HL-60/S4 treated with phorbol 12-myristate 13-acetate at 8.2 ng/mL for 4 days and 3 days (cell line): Measurements from ENCODE around the gene CEBPB.

ENCODE experiments used
- in situ Hi-C: fragments of 300-500 bp; cut with MboI; formaldehyde crosslinking; loops from 2 replicates; pipeline ENCODE4 v1.15.0; 2022; ENCODE audit warnings: low sequenced_read_pairs

The CEBPB gene

DNA sequence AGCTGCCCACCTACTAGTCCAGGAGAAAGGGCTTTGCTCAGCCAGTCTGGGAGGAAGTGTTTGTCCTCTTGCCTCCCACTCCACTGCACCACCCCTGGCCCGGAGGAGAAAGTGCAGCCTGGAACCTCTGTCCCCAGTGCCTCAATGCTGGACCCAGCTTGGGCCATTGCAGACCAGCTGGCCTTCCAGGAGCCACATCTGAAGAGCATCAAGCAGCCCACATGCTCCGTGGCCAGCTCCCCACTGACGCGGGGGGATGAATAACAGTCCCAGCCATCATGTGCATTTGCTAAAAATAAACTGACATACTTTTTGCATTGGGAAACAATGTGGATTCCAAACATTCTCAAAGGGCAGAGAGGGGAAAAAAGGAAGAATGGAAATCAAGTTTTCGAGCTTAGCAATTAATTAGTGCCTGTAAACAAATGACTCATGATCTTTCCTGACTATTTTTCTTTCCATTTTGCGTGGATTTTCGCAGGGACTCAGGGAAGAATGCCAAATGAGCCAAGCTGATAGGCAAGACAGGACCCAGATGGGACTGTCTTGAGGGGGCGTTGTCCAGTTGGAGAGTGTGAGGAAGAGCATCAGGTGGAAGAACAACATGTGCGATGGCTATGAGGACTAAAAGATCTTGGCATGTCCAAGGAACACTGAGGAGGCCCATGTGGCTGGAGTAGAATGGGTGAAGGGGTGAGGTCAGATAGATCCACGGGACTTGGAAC, 34.1 kb downstream of the CEBPB start:
- in situ Hi-C loops = no loop called here

DNA sequence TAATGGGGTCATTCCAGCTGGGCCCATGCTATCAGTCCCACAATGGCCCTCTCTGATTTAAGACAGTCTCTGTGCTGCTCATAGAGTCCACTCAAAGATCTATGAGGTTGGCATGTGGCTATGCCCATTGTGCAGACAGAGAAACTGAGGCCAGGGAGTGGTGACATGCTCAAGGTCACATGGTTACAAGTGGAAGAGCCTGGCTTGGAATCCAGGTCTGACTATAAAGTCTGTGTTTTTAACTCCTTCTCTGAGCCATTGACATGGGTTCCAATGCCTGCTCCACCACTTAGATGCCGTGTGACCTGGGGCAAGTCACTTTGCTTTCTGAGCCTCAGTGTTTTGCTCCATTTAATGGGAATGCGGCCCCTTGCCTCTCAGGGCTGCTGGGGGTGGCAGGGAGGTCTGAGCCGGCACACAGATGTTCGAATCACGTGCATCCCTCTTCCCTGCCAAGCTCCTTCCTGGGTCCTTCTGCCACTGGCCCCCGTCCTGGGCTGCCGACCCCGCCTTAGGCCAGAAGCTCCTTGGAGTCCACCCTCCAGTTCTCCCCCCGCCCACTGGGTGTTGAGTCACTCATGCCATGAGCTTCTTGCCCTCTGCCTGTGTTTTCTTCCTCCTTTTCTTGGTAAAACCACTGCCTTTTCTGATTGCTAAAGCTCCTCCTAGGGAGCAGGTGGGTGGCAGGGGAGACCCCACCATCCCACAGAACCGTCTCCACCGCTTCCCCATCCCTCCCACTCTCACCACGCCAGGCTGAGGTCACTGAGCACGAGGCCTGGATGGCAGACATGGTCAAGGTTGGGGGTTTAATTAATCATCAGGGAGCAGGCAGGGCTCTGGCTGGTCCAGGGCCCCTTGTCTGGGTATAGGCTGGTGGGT, 35.7 kb downstream of the CEBPB start:
- in situ Hi-C loops = no loop called here

DNA sequence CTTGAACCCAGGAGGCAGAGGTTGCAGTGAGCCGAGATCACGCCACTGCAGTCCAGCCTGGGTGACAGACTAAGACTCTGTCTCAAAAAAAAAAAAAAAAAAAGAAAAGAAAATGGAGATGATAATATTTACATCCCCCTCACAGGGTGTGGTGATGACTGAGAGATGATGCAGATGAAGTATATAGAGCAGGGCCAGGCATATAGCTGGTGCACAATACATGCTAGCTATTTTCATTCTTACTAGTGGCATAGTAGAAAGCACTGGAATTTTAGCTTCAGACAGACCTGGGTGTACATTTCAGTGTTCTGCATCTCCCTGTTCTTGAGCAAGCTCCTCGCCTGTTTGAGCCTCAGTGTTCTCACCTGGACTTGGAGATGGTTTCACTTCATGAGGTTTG, 36.9 kb downstream of the CEBPB start:
- in situ Hi-C loops = no loop called here

DNA sequence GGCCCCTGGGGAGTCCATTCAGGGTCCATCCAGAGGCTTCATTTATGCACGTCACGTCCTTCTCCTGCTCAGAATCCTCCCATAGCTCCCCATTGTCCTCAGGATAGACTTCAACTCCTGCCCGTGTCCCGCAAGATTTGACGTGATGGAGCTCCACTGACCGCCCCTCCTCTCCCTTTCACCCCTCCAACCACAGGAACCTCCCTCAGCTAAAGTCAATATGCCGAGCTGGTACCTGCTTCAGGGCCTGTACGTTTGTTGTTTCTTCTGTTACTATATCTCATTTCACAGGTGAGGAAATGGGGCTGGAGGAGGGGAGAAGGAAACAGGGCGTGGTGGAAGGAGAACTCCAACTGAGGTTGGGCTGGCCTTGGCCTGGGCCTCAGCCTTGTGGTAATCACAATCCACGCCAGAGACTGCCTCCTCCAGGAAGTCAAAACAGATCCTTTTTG, 38.6 kb downstream of the CEBPB start:
- in situ Hi-C loops = no loop called here

DNA sequence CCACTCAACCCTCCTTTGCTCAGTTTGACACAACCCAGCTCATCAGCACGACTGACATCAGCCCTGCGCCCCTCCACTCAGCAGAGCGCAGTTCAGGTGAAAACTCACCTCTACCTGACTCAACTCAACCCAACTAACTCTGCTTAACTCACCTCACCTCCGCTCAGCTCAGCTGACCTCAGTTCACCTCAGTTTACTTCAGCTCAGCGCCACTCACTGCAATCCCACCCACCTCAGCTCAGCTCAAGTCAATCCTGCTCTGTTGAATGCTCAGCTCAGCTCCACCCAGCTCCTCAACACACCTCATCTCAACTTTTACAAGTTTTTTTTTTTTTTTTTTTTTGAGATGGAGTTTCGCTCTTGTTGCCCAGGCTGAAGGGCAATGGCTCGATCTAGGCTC, 39.6 kb downstream of the CEBPB start:
- in situ Hi-C loops = no loop called here

DNA sequence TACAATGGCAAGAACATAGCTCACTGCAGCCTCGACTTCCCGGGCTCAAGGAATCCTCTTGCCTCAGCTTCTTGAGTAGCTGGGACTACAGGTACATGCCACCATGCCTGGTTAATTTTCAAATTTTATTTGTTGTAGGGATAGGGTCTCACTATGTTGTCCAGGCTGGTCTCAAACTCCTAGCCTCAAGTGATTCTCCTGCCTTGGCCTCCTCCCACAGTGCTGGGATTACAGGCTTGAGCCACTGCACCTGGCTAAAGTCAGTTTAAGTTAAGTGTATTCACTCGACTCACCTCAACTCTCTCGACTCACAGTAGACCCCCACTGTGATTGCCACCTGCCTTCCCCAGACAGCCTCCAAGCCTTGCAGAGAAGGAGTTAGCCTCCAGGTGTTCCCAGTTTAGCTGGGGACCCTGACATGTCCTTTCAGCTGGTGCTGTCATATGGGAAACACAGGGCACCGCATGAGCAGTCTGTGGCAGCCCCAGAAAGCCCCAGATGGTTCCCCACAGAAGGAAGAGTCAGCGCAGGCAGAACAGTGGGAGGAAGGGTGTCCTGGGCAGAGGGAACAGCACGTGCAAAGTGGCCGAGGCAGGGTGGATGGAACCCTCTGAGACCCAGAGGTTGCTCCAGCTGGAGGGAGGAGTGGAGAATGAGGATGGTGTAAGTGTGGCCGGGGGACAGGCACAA, 40.4 kb downstream of the CEBPB start:
- in situ Hi-C loops = no loop called here

DNA sequence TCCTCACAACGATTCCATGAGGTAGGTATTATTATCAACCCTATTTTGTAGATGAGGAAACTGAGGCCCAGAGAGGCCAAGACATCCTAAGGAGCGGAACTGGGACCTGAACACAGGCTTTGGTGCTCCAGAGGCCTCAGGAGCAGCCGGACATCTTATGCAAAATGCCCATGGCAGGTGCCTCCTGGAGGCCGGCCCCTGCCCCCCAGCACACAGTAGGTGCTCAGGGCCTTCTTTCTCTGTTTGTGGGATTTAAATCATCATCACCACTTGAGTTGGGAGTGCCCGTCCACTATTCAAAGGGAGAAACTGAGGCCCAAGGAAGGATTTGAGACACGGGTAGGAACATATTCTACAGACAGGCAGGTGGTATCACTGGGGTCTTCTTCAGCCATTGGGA, 41.2 kb downstream of the CEBPB start:
- in situ Hi-C loops = no loop called here

DNA sequence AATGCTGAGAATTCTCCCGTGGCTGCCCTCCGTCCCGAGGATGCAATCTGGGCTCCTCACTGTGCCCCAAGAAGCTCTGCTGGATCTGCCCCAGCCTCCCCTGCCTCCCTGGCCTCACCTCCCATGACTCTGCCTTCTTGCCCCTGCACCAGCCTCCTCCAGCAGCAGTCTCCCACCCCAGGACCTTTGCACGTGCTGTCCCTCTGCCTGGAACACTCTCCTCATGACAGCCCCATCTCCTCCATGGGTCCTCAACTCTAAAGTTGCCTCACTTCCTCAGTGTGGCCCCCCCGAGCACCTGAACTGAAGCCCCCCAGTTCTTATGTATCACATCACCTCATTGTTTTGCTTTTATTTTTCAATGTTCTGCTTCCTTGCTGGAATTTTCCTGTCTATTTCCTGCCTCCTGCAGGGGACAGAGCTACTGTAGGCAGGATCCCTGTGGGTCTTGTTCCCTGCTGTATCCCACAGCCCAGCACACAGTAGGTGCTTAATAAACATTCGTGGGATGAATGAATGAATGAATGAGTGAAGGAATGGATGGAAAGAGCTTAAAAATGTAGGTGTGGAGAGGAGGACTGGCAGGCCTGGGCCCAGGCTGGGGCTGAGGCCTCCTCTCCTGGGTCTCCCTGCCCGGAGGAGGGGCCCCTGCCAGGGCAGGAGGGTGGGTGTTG, 42.2 kb downstream of the CEBPB start:
- in situ Hi-C loops = no loop called here

DNA sequence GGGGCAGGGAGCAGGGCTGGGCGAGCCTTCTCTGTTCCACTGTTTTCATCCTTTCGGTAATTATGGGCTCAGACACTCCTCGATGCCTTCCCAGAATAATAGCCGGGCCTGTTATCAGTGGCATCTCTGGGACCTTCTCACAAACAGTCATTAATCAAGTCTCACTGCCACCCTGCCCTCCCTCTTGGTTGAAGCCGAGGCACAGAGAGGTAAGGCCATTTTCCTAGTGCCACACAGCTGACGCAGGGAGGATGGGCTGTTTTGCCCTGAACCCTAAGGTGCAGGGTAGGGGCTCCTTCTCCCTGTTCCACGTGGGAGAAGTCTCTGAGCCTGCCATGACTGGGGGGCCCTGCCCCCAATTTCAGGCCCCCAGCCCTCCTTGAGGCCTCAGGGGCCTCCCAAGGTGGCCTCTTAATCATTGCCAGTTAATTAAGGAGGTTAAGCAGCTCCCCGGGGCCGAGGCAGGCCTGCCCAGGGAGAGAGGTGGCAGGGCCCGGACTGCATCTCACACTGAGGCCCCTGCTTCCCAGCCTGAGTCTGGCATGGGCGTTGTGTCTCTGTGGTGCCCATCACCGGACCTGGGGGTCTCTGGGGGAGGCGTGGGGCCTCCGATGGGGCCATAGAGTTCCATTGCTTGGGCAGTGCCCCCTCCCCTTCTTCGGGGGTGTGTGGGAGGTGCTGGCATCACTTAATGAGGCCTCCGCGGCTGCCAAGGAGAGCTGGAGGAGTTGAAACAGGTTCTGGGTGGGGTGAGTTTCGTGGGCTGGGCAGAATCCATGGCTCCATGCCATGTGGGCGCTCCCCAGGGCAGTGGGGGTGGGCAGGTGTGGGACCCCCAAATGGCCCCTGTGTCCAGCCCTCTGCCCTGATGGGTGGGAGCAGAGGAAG, 42.9 kb downstream of the CEBPB start:
- in situ Hi-C loops = no loop called here

DNA sequence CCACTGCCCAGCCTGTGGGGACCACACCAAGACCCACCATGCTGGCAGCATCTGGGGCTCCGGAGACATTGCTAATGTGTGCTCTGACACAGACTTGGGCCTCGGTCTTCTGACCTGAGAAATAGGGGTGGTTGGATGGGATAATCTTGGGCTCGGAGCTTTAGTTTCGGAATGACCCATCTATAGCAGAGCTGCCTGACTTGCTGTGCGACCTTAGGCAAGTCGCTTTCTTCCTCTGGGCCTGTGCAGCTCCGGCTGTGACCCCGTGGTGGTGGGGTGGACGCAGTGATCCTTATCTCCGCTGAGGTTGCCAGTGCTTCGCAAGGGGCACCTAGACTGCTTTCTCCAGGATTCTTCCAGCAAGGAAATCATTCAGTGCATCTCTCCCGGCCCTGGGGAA, 43.7 kb downstream of the CEBPB start:
- in situ Hi-C loops = no loop called here

DNA sequence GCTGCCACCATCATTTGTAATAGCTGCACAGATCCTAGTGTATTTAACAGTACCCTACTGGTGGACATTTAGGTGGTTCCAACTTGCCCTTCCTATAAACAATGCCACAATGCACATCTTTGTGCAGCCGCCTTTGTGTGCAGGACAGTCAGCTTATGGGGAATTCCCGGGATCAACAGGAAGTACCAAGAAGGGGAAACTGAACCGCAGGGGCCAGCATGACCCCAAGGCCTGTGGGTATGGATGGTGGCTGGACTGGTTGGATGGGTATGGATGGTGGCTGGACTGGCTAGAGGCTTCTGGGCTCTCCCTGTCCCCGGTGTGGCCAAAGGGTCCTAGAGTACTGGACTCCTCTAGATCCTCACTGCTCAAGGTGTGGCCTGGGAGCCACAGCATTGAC, 46.7 kb downstream of the CEBPB start:
- in situ Hi-C loops = no loop called here

DNA sequence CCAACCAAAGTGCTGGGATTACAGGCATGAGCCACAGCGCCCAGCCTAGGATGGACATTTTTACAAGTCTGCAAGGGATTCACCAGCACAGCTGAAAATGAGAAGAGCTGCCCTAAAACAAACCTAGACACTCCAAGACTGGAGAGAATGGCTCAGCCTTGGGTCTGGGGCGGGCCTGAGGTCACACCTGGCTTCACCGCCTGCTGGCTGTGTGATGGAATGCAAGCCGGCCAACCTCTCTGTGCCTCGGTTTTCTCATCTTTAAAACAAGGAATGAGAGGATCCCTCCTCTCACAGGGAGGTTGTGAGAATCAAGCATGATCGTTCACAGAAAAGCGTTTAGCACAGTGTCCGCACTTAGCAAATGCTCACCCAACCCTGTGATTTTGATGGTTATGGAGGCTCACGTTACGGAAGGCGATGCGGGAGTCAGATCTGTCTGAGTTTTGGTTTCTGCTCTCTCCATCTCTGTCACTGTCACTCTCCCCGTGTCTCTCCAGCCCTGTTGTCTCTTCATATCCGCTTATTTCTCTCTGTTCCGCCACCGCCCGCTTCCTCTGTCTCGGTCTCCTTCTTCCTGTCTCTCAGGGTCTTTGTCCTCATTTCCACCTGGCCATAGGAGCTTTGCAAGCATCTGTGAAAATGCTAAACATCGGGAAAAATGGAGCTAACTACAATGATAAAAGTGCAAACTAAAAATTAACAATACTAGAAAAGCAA, 47.6 kb downstream of the CEBPB start:
- in situ Hi-C loops = no loop called here

DNA sequence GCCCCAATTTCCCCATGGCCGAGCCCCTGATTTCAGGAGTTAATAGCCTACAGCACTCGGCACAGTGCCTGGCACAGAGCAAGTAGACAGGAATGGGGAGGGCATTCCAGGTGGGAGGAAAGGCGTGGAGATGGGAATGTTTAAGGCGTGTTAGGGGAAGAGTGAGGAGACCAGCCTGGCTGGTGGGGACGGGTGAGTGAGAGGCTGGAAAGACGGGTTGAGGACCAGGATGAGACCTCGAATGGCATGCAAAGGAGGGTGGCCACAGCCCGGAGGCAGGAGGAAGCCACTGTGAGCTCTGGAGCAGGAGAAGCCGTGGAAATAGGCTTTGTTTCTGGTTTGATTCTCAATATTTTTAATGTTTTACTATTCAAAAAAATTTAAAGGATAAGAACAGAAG, 49.5 kb downstream of the CEBPB start:
- in situ Hi-C loops = no loop called here

DNA sequence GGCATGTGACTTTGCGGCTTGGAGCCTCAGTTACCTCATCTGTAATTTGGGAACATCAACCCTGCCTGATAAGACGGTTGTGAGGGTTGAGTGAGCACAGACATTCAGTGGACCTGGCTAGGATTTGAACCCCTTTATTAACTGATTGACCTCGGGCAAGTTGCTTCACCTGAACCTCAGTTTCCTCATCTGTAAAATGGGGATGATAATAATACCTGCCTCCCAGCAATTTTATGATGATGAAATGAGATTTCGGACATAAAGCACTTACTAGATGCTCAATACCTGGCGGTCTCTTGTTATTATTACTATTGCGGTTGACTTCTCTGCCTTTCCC, 51.5 kb downstream of the CEBPB start:
- in situ Hi-C loops = no loop called here
